Activated naive CD8-positive, alpha-beta T cell (primary cell): Measurements from ENCODE around the gene IARS2.
"Not testable (repeated sequence)": the region's sequence is repeated elsewhere in the genome, so short reads cannot be mapped to it uniquely, and the experiment has no call there.

Source experiments
- H3K27ac Mint-ChIP-seq: one replicate; pipeline ENCODE4 v1.8.0; 2021; ENCODE audit warnings: mixed read lengths
- H3K27me3 Mint-ChIP-seq: one replicate; pipeline ENCODE4 v1.8.0; 2021; ENCODE audit warnings: mixed read lengths
- H3K36me3 Mint-ChIP-seq: one replicate; pipeline ENCODE4 v1.8.0; 2021; ENCODE audit warnings: mixed read lengths
- H3K4me1 Mint-ChIP-seq: one replicate; pipeline ENCODE4 v1.8.0; 2021; ENCODE audit warnings: low read depth, mixed read lengths
- H3K4me3 Mint-ChIP-seq: one replicate; pipeline ENCODE4 v1.8.0; 2021; ENCODE audit warnings: mild to moderate bottlenecking, mixed read lengths
- H3K9me3 Mint-ChIP-seq: one replicate; pipeline ENCODE4 v1.8.0; 2021; ENCODE audit warnings: low read depth, mixed read lengths

Gene IARS2

GRCh38 chr1:220135755-220136154 lies 41.8 kb downstream of the IARS2 start:
- Mint-ChIP-seq H3K4me3 (no peak overlapping the region), H3K36me3 (peaks cover 8% of the 10 kb centered on the region), H3K9me3 (no peaks in the 10 kb centered on the region), H3K27me3 (no peaks in the 10 kb centered on the region), H3K27ac (no peak overlapping the region), H3K4me1 (peaks cover 10% of the 10 kb centered on the region)

DNA sequence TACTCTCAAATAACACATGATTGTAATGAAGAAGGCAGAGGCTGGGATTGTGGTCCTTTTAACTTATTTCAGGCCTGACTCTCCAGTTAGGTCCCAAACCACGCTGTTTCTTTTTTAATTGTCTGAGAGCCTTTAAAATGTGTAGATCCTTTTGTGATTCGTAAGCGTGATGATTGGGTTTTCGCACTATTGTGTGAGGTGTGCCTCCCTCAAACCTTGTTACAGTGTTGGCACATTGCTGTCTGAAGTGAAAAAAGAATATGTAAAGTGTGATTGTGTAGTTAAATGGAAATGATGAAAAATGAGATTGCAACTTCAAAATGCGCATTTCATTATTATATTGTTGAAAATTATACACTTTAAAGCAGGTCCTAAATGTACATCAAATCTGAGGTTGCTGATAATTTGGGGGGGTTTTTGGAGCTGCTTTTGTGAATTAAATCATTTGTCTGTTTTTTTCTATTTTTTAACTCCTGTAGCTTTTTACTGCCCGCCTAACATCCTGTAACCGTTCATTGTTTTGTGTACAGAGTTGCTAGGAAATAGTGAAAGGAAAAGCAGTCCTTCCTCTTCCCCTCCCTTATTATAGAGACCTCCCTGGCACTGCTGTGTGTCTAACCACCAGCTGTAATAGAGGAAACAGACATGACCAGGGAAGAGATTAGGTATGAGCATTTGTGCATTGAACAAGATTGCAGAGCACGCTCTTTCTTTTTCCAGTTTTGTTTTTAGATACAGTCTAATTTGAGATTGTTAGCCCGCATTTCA lies 43.3 kb downstream of the IARS2 start:
- H3K9me3 Mint-ChIP-seq: no peaks in the 10 kb centered on the region
- H3K4me1 Mint-ChIP-seq: peaks cover 10% of the 10 kb centered on the region
- H3K27ac Mint-ChIP-seq: peak overlapping the region; percentile 23
- H3K27me3 Mint-ChIP-seq: no peaks in the 10 kb centered on the region
- peaks cover 8% of the 10 kb centered on the region for H3K36me3 Mint-ChIP-seq
- H3K4me3 Mint-ChIP-seq: no peak overlapping the region

- H3K4me3 Mint-ChIP-seq: no peak overlapping the region
- peaks cover 10% of the 10 kb centered on the region for H3K4me1 Mint-ChIP-seq
- no peak overlapping the region for H3K27ac Mint-ChIP-seq
- H3K36me3 Mint-ChIP-seq: peaks cover 5% of the 10 kb centered on the region
- no peaks in the 10 kb centered on the region for H3K9me3 Mint-ChIP-seq
- H3K27me3 Mint-ChIP-seq: no peaks in the 10 kb centered on the region
Observed at GRCh38 chr1:220139966-220140365, 46.0 kb downstream of the IARS2 start.

DNA sequence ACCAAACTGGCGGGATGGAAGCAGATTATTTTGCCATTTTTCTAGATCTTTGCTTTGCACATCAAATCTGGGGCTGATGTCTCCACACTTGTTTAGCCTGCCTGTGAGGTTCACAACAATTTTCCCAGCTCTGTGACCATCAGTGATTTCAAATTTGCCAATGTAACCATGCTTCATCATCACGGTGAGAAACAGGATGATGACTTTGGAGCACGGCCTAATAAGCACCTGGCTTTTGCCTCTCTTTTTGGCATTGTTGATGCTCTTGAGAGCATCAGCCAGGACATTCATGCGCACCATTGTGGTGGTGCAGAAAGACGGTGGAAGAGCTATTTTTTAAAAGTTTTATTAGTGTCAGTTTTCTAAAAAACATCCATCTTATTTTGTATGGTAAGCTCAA lies 50.1 kb downstream of the IARS2 start:
- H3K36me3 Mint-ChIP-seq: peaks cover 6% of the 10 kb centered on the region
- no peaks in the 10 kb centered on the region for H3K9me3 Mint-ChIP-seq
- peak overlapping the region; percentile 61 for H3K27ac Mint-ChIP-seq
- H3K4me3 Mint-ChIP-seq: no peak overlapping the region
- H3K27me3 Mint-ChIP-seq: no peaks in the 10 kb centered on the region
- H3K4me1 Mint-ChIP-seq: no peaks in the 10 kb centered on the region

- H3K27me3 Mint-ChIP-seq: no peaks in the 10 kb centered on the region
- H3K4me3 Mint-ChIP-seq: no peak overlapping the region
- H3K9me3 Mint-ChIP-seq: no peaks in the 10 kb centered on the region
- peaks cover 7% of the 10 kb centered on the region for H3K36me3 Mint-ChIP-seq
- no peaks in the 10 kb centered on the region for H3K4me1 Mint-ChIP-seq
- peak overlapping the region; percentile 6 for H3K27ac Mint-ChIP-seq
Observed at GRCh38 chr1:220149742-220150141, 55.8 kb downstream of the IARS2 start.

DNA sequence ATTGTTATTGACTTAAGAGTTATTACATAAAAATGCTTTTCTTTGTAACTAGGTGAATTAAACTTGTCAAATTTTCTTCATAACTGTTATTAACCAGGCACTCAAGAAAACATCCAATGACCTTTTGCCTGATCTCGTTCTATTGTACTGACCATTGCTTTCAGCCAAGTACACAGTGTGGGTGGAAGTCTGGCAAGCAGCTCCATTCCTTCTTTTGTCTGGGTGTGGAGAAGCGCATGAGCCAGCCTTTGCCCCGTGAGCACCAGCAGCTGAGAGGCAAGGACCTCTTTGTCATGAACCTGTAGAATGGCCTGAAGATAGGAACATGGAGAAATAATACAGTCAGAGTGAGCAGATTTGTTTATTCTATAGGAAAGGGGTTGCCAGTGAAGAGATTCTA lies 57.5 kb downstream of the IARS2 start:
- no peaks in the 10 kb centered on the region for H3K9me3 Mint-ChIP-seq

GRCh38 chr1:220153147-220153546 lies 59.2 kb downstream of the IARS2 start:
- no peak overlapping the region for H3K27ac Mint-ChIP-seq
- H3K27me3 Mint-ChIP-seq: no peaks in the 10 kb centered on the region
- H3K36me3 Mint-ChIP-seq: peaks cover 11% of the 10 kb centered on the region
- H3K9me3 Mint-ChIP-seq: no peaks in the 10 kb centered on the region
- H3K4me1 Mint-ChIP-seq: peaks cover 11% of the 10 kb centered on the region
- no peak overlapping the region for H3K4me3 Mint-ChIP-seq

More for the DNA sequence above, 57.5 kb downstream of the IARS2 start:
- H3K4me1 Mint-ChIP-seq: peaks cover under 1% of the 10 kb centered on the region
- H3K27me3 Mint-ChIP-seq: no peaks in the 10 kb centered on the region
- H3K4me3 Mint-ChIP-seq: no peak overlapping the region
- H3K36me3 Mint-ChIP-seq: peaks cover 5% of the 10 kb centered on the region
- peak overlapping the region; percentile 5 for H3K27ac Mint-ChIP-seq

GRCh38 chr1:220156620-220157146 lies 62.8 kb downstream of the IARS2 start:
- peaks cover 16% of the 10 kb centered on the region for H3K4me1 Mint-ChIP-seq
- no peak overlapping the region for H3K4me3 Mint-ChIP-seq
- no peaks in the 10 kb centered on the region for H3K27me3 Mint-ChIP-seq
- peaks cover 16% of the 10 kb centered on the region for H3K36me3 Mint-ChIP-seq
- peak overlapping the region; percentile 19 for H3K27ac Mint-ChIP-seq
- no peaks in the 10 kb centered on the region for H3K9me3 Mint-ChIP-seq

DNA sequence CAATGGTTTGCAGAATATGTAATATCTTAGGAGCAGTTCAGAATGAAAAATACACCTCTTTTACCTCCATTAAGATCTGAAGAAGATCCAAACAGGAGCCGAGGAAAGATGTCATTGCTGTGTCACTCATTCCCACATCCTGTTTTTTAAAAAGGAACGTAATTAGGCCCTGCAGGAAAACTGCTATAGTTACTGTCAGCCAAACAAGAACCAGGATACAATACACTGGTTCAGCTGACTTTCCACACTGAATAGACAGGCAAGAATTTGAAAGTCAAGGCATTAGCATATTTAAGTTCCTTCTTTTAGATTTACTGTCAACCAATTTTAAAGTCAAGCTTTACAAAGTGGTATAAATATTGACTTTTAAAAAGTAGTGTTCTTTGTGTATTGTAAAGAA lies 63.8 kb downstream of the IARS2 start:
- H3K9me3 Mint-ChIP-seq: no peaks in the 10 kb centered on the region
- peaks cover 16% of the 10 kb centered on the region for H3K36me3 Mint-ChIP-seq
- peak overlapping the region; percentile 19 for H3K27ac Mint-ChIP-seq
- H3K4me3 Mint-ChIP-seq: no peak overlapping the region
- H3K27me3 Mint-ChIP-seq: no peaks in the 10 kb centered on the region
- H3K4me1 Mint-ChIP-seq: peaks cover 16% of the 10 kb centered on the region

DNA sequence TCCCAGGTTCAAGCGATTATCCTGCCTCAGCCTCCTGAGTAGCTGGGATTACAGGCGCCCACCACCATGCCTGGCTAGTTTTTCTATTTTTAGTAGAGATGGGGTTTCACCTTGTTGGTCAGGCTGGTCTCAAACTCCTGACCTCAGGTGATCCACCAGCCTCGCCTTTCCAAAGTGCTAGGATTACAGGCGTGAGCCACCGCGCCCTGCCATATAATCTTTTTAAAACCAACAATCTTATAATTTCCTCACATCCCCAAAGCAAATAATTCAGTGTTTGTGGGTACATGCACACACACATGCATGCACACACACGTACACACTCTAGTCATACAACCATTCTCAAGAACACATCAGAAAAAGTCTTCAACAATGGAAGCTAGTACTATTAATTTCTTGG lies 64.6 kb downstream of the IARS2 start:
- not testable (repeated sequence) for H3K4me3 Mint-ChIP-seq, H3K27ac Mint-ChIP-seq

GRCh38 chr1:220159041-220159440 lies 65.1 kb downstream of the IARS2 start:
- peaks cover 16% of the 10 kb centered on the region for H3K4me1 Mint-ChIP-seq
- H3K4me3 Mint-ChIP-seq: no peak overlapping the region
- H3K36me3 Mint-ChIP-seq: peaks cover 13% of the 10 kb centered on the region
- H3K9me3 Mint-ChIP-seq: no peaks in the 10 kb centered on the region
- no peak overlapping the region for H3K27ac Mint-ChIP-seq
- H3K27me3 Mint-ChIP-seq: no peaks in the 10 kb centered on the region

More for the DNA sequence above, 64.6 kb downstream of the IARS2 start:
- Mint-ChIP-seq H3K36me3 (peaks cover 14% of the 10 kb centered on the region), H3K4me1 (peaks cover 16% of the 10 kb centered on the region)
- H3K27me3 Mint-ChIP-seq, H3K9me3 Mint-ChIP-seq: not testable (repeated sequence)

DNA sequence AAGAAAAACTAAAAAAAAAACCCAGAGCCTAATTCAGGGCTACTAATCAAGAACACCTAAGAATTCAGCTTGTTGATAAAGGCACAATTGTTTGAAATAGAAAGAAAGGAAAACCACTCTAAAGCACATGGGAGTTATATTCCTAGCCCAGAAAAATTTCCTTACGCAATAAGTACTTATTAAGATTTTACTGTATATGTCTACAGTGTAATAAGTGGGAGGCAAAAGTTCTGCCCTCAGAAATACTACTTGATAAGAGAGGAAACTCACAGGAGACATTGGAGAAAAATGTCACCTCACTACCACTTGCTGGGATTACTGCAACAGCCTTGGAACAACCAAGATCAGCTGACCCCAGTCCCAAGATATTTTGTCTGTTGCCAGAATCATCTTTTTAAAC lies 66.1 kb downstream of the IARS2 start:
- H3K9me3 Mint-ChIP-seq: no peaks in the 10 kb centered on the region
- peak overlapping the region; percentile 46 for H3K27ac Mint-ChIP-seq
- H3K27me3 Mint-ChIP-seq: no peaks in the 10 kb centered on the region
- no peak overlapping the region for H3K4me3 Mint-ChIP-seq
- H3K36me3 Mint-ChIP-seq: peaks cover 13% of the 10 kb centered on the region
- H3K4me1 Mint-ChIP-seq: peaks cover 16% of the 10 kb centered on the region

DNA sequence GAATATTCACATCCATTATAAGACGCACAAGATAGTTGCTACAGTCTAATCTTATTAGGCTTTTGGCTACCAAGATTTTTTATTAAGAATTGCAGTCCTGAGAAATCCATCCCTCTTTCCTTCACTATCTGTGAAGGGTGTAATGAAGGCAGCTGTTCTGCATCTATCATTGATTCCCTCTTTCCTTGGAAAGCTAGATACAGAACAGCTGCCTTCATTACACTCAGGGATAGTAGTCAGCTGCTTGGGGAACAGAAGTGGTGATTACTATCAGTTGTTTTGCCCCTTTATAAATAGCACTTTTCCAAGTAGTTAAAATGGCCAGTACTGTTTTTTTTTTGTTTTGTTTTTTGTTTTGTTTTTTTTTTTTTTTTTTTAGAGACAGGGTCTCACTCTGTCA lies 70.2 kb downstream of the IARS2 start:
- H3K27ac Mint-ChIP-seq: no peak overlapping the region
- no peaks in the 10 kb centered on the region for H3K9me3 Mint-ChIP-seq
- H3K4me1 Mint-ChIP-seq: peaks cover 2% of the 10 kb centered on the region
- H3K27me3 Mint-ChIP-seq: no peaks in the 10 kb centered on the region
- H3K36me3 Mint-ChIP-seq: peaks cover 17% of the 10 kb centered on the region
- no peak overlapping the region for H3K4me3 Mint-ChIP-seq

DNA sequence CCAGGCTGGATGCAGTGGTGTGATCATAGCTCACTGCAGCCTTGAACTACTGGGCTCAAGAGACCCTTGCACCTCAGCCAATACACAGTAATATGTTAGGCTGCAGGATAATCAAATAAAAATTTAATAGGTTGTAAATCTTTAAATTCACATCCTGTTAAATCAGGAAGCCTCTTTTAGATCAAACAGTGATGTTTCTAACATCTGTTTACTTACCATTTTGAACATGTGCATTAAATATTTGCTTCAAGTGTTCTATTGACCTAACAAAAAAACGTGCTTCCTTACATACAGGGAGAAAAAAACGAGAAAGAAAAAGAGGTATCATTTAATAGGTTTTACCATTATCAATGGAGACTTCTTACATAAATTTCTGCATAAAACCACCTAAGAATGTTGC lies 70.6 kb downstream of the IARS2 start:
- peaks cover 2% of the 10 kb centered on the region for H3K4me1 Mint-ChIP-seq
- no peaks in the 10 kb centered on the region for H3K27me3 Mint-ChIP-seq
- no peaks in the 10 kb centered on the region for H3K9me3 Mint-ChIP-seq
- H3K27ac Mint-ChIP-seq: no peak overlapping the region
- no peak overlapping the region for H3K4me3 Mint-ChIP-seq
- H3K36me3 Mint-ChIP-seq: peaks cover 20% of the 10 kb centered on the region

- Mint-ChIP-seq H3K4me3 (no peak overlapping the region), H3K27me3 (no peaks in the 10 kb centered on the region), H3K36me3 (peaks cover 31% of the 10 kb centered on the region), H3K27ac (no peak overlapping the region), H3K4me1 (no peaks in the 10 kb centered on the region), H3K9me3 (no peaks in the 10 kb centered on the region)
Observed at GRCh38 chr1:220166853-220167252, 72.9 kb downstream of the IARS2 start.

GRCh38 chr1:220169887-220170286 lies 76.0 kb downstream of the IARS2 start:
- H3K36me3 Mint-ChIP-seq: peaks cover 44% of the 10 kb centered on the region
- not testable (repeated sequence) for H3K27ac Mint-ChIP-seq, H3K27me3 Mint-ChIP-seq, H3K9me3 Mint-ChIP-seq, H3K4me3 Mint-ChIP-seq, H3K4me1 Mint-ChIP-seq
